Measurements from ENCODE around the gene EOGT. TPM values are rescaled to one million over a fixed set of nuclear protein-coding genes. Genes with fewer than 3 reads are reported as not detected.

EOGT gene
- total and polyA plus RNA-seq, 8 donors, result 7.6 to 19.3 (median 11.3) TPM

DNA sequence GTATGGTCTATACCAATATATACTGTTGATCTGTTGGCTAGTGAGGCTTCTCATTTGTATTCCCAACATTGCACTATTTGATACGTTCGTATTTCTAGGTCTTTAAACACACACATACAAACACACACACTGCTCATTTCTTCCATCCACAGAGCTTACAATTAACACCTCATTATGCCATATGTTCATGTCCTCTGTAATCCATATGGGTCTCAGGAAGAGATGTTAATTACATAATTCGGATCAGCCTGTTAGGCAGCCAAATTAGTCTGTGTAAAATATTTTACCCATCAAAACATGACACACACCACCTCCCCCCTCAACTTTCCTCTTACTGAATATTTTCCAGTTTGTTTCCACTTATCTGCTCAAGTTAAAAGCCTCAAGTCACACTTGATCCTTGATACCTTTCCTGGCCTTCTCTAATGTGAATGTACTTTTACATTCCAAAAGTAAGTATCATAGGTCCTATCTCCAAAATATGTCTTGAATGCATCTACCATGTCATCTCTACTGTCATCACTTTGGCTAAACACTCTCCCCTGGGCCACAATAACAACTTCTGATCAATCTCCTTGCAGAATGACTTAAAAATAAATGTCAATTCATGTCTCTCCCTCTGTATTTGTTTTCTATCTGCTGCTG lies 28.2 kb downstream of the EOGT start:
- TF ChIP-seq CTCF (IDR thresholded peaks at IDR 0.05), result no peak
- no peak for FAIRE-seq
- H3K36me3 ChIP-seq, result peaks cover 0 to 39% (median 10%) of the 10 kb centered on the region in 3 donors
- H3K4me3 ChIP-seq, result no peak overlapping the region
- WGBS, 2 donors, result 44 to 49% methylated on average over 3 of the region's 3 CpGs
- no peaks in the 10 kb centered on the region for H3K9me3 ChIP-seq
- intact Hi-C loops (cut with DNase I), result no loop called here
- DNase-seq, result no peak
- no peak for ATAC-seq
- H3K4me1 ChIP-seq, result no peaks in the 10 kb centered on the region
- no peak overlapping the region for H3K27ac ChIP-seq
- H3K27me3 ChIP-seq, result no peaks in the 10 kb centered on the region

- ATAC-seq, result no peak
These were observed 29.4 kb downstream of the EOGT start for GRCh38 chr3:68984011-68984530.

DNA sequence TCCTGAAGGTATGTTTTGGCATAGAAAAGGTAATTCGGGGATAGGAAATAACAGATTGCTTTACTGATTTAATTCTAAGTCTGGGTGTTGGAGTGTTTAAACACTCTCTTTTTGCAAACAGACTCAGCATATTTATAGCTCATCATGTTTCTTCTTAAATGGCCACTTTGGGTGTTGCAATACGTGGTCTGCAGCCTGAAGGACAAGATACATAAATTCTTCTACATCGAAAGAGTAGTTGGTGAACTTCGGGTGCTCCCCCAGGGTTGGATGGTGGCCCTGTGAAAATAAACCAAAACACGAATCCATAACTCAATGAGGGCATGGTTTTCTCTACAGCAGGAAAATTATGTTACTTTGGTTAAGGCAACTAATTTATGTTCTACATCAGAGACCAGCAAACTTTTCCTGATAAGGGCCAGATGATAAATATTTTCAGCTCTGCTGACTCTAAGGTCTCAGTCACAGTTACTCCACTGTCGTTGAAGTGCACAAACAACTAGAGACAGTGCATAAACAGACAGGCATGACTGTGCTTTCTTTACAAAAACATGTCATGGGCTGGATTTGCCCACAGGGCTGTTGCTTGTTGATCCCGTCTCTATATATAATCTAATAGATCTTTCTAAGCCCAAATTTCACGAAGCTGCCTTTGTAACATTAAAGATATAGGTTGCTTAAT lies 35.9 kb downstream of the EOGT start:
- intact Hi-C loops (cut with DNase I), result no loop called here
- Histone ChIP-seq H3K27me3 (no peaks in the 10 kb centered on the region), H3K4me3 (no peak overlapping the region), H3K4me1 (no peaks in the 10 kb centered on the region), H3K27ac (no peak overlapping the region), H3K36me3 (peaks cover 0 to 48% (median 11%) of the 10 kb centered on the region in 3 donors), H3K9me3 (no peaks in the 10 kb centered on the region)
- 86 to 88% methylated on average over 8 of the region's 8 CpGs for WGBS, 2 donors
- DNase-seq (no peak), ATAC-seq (no peak), FAIRE-seq (no peak)
- no peak for TF ChIP-seq CTCF (IDR thresholded peaks at IDR 0.05)

More at GRCh38 chr3:68984011-68984530, 29.4 kb downstream of the EOGT start:
- Histone ChIP-seq H3K27ac (no peak overlapping the region), H3K36me3 (peaks cover 0 to 50% (median 10%) of the 10 kb centered on the region in 3 donors), H3K27me3 (no peaks in the 10 kb centered on the region), H3K9me3 (no peaks in the 10 kb centered on the region), H3K4me1 (no peaks in the 10 kb centered on the region), H3K4me3 (no peak overlapping the region)
- FAIRE-seq (no peak), DNase-seq (no peak)
- WGBS, 2 donors, result 87 to 91% methylated on average over 5 of the region's 5 CpGs
- no peak for TF ChIP-seq CTCF (IDR thresholded peaks at IDR 0.05)
- intact Hi-C loops (cut with DNase I), result no loop called here

GRCh38 chr3:68974711-68975110 lies 38.8 kb downstream of the EOGT start:
- ATAC-seq, result no peak
- FAIRE-seq, result no peak
- peaks cover 0 to 29% (median 6%) of the 10 kb centered on the region in 3 donors for H3K36me3 ChIP-seq

More at GRCh38 chr3:68974711-68975110, 38.8 kb downstream of the EOGT start:
- Histone ChIP-seq H3K4me1 (no peaks in the 10 kb centered on the region), H3K9me3 (no peaks in the 10 kb centered on the region), H3K27ac (no peak overlapping the region), H3K27me3 (no peaks in the 10 kb centered on the region), H3K4me3 (no peak overlapping the region)
- intact Hi-C loops (cut with DNase I), result no loop called here
- WGBS, 2 donors, result 77 to 82% methylated on average over 5 of the region's 5 CpGs
- no peak for DNase-seq
- no peak for TF ChIP-seq CTCF (IDR thresholded peaks at IDR 0.05)

Measured in pancreas (tissue), 10 donors.